NK-92 (cell line): ENCODE measurements around the gene GSC.
"Not testable (repeated sequence)": the region's sequence is repeated elsewhere in the genome, so short reads cannot be mapped to it uniquely, and the experiment has no call there.

Source experiments
- DNase-seq: peaks from one replicate; lab custom pipeline; 2025; ENCODE audit not compliant: unreplicated experiment; lab: John Stamatoyannopoulos, UW

The GSC gene

DNA sequence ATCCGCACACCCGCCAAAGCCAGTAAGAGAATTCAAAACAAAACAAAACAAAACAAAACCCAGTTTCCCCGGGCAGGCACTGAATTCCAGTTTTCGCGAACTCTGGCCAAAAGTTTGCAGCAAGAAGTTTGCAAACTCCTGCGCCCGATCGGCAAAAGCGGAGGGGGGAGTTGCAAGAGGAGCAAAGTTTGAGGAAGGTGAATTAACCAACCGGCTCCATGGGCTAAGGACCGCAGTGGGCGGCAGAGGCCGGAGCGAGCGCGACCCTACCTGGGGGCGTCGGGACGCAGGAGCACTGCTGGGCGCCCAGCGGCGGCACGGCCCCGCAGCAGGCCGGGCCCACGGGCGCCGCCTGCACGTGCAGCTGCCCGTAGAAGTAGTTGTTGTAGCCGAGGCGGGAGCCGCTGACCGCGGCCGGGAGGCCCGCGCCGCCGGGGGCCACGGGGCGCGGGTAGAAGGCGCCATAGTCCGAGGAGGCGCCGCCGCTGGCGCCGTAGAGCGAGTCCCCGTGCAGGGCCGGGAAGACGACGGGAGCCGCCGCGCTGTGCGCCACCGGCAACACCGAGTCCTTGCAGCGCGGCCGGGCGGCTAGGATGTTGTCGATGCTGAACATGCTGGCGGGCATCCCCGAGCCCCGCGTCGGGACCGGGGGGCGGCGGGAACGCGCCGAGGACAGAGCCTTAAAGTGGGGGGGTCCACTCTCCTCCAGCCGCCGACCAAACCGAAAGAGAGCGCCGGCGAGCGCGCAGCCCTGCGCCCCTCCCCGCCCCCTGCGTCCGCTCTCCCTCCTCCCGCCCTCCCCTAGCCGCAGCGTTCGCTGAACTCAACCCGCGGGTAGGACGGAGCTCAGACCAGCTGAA lies at the start of gene GSC:
TSS of gene GSC (minus strand) at position 723 of the 860 bp plus-strand sequence. CDS start at position 625, 98 bp downstream.
- no peak for DNase-seq

DNA sequence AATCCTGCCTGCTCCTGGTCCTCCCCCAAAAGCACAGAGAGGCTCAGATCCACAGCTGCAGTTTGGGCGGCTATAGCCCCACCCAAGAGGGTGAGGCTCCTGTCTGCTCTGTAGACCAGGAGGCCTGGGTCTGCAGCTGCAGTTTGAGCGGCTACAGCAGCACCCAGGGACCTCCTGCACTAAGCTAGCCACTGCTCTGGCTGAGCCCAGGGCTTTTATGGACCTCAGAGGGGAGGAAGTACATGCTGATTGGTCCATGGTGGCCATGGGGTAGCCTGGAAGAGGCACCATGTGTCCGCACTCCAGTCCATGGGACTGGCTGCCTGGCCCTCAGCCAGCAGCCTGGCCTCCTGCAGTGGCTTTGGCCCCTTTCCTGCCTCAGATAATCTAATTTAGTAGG lies 49.6 kb upstream of the GSC start:
- no peak for DNase-seq

GRCh38 chr14:94816113-94816512 lies 46.2 kb upstream of the GSC start:
- DNase-seq: no peak

- DNase-seq: no peak
Observed at GRCh38 chr14:94805680-94806288, 35.9 kb upstream of the GSC start.

DNA sequence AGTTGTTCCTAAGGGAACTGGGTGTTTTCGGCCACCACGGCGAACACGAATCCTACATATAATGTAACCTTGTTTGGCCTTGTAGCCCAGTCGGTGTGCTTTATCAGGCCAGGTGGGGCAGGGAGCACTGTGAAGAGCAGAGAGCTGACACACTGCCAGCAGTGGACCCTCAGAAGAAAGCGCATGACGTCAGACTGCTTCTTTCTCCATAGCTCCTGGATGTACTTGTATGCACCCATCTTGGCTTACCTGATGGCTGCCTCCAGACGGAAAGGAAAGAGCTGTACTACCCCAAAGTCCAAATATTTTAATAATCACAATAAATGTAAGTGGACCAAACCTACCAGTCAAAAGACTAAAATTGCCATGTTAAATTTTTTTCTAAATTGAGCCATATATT lies 31.3 kb upstream of the GSC start:
- DNase-seq: no peak

DNA sequence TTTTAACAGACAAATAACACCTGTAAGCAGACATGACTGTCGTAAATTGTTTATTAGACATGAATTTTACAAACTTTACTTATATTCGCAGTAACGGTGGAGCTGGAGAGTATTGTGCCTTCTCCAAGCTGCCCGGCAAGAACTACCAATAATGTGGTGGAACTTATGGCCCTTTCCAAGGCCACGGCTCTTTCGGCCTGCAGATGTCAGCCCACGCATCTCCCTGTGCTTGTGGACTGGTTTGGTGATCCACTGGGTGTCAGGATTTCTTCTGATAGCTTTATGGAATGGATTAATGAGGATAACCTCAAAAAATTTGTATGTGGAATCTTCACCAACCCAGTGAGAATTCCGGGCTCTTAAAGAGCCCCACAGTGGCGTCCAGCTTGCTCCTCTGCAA lies 30.9 kb upstream of the GSC start:
- DNase-seq: not testable (repeated sequence)

GRCh38 chr14:94797887-94798286 lies 28.0 kb upstream of the GSC start:
- no peak for DNase-seq

GRCh38 chr14:94796278-94796677 lies 26.4 kb upstream of the GSC start:
- no peak for DNase-seq

DNA sequence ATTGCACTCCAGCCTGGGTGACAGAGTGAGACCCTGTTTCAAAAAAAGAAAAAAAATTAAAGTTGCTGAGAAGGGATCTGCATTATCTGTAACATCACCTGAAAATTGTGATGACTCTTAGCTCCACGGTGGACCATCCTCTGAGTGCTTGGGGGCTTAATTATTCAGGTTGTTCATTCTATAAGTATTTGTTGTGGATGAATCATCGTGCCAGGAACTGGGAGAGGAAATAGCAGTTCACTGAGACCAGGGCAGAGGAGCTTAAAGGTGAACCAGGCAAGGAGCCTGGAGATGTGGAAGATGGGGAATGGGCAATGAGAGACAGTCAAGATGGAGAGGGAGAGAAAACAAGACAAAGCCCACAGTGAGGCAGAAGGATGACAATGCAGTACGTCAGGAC lies 25.5 kb upstream of the GSC start:
- no peak for DNase-seq

DNA sequence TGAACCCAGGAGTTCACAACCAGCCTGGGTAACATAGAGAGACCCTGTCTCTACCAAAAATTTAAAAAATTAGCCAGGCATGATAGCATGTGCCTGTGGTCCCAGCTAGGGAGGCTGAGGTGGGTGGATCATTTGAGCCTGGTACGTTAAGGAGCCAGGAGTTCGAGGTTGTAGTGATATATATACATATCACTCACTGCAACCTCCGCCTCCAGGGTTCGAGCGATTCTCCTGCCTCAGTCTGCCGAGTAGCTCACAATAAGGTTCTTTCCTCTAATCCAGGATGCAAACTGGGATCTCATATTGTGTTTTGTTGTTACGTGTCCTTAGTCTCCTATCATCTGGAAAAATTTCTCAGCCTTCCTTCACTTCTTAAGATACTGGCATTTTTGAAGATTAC lies 24.0 kb upstream of the GSC start:
- no peak for DNase-seq

DNA sequence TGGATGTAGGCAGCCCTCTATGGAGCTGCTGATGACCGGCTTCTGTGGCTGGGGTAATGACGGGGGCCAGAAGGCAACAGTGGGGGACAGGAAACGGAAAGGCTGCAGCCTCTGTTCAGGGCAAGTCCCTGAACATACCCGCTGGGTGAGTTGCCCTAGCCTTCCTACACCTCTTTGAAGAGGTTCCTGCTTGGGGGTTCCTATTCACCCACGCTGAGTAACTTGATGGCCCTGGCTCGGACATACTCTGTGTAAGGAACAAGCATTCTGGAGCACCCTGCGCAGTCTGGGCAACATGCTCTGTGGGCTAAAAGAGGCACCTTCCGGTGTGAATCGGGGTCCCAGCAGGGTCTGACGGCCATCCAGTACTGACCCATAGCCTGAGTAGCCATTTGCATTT lies 17.7 kb upstream of the GSC start:
- DNase-seq: no peak

- no peak for DNase-seq
Observed at GRCh38 chr14:94787092-94787491, 17.2 kb upstream of the GSC start.

DNA sequence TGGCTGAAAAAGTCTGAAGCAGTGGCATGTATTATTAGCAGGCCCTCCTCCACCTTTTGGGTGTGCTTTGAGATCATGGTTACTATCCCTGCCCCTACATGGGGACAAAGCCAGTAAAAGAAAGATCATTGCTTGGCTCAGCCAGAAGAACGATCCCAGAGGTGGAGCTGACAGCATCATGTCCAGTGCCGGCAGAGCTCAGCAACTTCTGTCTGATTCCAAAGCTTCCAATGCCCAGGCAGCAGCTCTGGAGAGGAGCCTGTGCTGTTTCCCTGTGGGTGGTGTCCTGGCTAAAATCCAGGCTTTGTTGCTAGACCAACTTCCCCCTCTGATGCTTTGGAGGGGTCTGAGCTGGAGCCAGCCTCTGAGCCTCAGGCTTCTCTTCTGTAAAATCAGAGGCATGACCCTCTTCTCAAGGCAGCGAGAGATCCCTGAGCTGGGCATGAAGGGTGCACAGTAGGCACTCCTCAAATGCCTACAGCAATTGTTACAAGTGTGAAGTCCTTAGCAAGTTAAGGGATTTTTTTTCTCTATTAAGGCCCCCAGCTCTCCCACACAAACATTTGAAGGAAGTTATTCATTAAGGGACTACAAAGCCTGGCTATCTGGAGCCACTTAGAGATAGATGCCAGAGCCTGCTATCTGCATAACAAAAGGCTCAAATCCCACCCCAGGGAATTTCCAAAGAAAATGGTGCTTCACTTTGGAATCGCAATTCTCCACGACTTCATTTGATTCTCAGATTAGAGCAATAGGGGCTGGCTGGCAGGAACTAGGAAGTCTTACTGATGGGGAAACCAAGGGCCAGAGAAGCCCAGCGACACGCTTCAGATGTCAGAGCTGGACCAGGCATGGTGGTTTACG lies 10.9 kb upstream of the GSC start:
- no peak for DNase-seq

- DNase-seq: no peak
Observed at GRCh38 chr14:94779713-94780112, 9.8 kb upstream of the GSC start.

- no peak for DNase-seq
Observed at GRCh38 chr14:94775871-94776210, 5.9 kb upstream of the GSC start.

GRCh38 chr14:94775091-94775870 lies 5.4 kb upstream of the GSC start:
- DNase-seq: no peak

DNA sequence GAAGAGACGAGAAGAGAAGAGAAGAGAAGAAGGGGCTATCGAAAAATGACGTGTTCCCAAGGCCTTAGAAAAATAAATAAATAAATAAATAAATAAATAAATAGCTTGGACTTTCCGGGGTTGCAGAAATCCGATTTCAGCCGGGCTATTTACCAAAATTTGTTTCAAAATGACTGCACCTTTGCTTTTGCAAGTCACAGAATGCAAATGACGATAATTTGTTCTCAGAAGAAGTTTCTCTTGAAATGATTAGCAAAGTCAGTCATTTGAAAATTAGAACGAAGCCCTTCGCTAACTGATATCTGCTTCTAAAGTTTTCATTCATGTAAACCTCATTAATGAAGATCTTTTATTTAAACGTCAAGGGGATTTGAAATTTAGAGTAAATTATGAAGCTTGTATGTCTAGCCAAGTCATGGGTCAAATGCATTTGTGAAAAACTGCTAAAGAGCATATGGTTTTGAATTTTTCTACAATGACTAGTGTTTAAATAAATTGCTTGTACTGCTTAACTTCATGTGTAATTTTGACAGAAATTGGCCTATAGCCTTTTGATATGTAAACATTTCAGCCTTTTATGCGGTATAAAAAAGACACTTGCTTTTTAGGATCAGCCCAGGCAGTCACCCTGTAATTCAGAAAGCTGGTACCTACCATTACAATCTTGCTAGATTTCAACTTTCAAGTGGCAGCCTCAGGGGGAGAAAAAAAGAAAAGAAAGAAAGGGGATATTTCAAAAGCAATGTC lies 4.6 kb upstream of the GSC start:
- DNase-seq: no peak

GRCh38 chr14:94773655-94774343 lies 3.9 kb upstream of the GSC start:
- no peak for DNase-seq

- DNase-seq: no peak
Observed at GRCh38 chr14:94773061-94773648, 3.2 kb upstream of the GSC start.
